Spleen (tissue), 7 donors: Measurements from ENCODE around the gene SMCR8.

ENCODE experiments used
- CTCF ChIP-seq, 11 experiments: fragments of 200-600 bp in 7 of 11; fragments of 450-650 bp in 4 of 11; sonication (generic) in 4 of 11; IDR thresholded peaks in 8 of 11; conservative IDR thresholded peaks in 3 of 11; 1 replicate in 7 of 11; 2 replicates in 4 of 11; pipeline versions ENCODE4 v1.4.0 to v1.8.0; 2016 to 2021; ENCODE audit warnings: antibody characterized with exemption in 11 of 11, inconsistent platforms in 4 of 11, mild to moderate bottlenecking in 1 of 11
- POLR2A ChIP-seq, 3 donors: fragments of 450-650 bp; IDR thresholded peaks; one replicate each; pipeline ENCODE4 v1.5.1; 2017; ENCODE audit warnings: antibody characterized with exemption in 3 of 3, mild to moderate bottlenecking in 1 of 3
- donor health status: DM: no; HTN: no; CAD: no; lungs with moderate emphysema.
- donor health status: DM: no; HTN: no; CAD: no.
- donor health status: DM: no; HTN: no; CAD: no.

DNA sequence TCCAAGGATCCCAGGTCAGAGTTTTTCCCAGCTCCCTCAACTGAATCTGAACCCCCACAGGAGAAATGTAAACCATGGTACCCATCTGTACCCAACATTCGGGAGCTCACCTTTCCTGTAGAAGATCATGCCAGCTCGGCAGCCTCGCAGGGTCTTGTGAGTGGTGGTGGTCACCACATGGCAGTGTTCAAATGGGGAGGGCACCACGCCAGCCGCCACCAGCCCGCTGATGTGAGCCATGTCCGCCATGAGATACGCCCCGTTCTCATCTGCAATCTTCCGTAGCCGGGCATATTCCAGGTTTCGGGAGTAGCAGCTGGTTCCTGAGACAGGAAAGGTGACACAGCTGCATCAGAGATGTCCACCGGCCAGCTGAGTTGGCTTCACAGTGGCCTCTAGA is 24.8 kb downstream of the SMCR8 start:
- no peak for TF ChIP-seq POLR2A (IDR thresholded peaks at IDR 0.05)
- no peak for TF ChIP-seq CTCF (IDR thresholded peaks at IDR 0.05 in 8 of 11, conservative IDR thresholded peaks at IDR 0.05 in 3 of 11)
